SK-N-SH treated with all-trans-retinoic acid at 6 μM for 48 hours (cell line): ENCODE data around the gene MRPL58.
"Not testable (repeated sequence)": the region's sequence is repeated elsewhere in the genome, so short reads cannot be mapped to it uniquely, and the experiment has no call there.

Source experiments
- ATAC-seq: fragments of 200-7000 bp; cut with Tn5 transposase; 3 replicates; pipeline ENCODE4 v1.9.1; 2020; ENCODE audit warnings: mild to moderate bottlenecking, moderate library complexity
- ARNTL ChIP-seq: fragments of 450-650 bp; formaldehyde crosslinking; IDR thresholded peaks from 2 replicates; pipeline ENCODE4 v1.5.0; 2020; ENCODE audit warnings: low read depth, mild to moderate bottlenecking, moderate library complexity, borderline replicate concordance
- BACH2 ChIP-seq: fragments of 250-450 bp; sonication (Bioruptor Pico); IDR thresholded peaks from 2 replicates; pipeline ENCODE4 v1.9.0; 2021; ENCODE audit warnings: mild to moderate bottlenecking, borderline replicate concordance
- CREB5 ChIP-seq: fragments of 250-450 bp; sonication (Bioruptor Pico); IDR thresholded peaks from 2 replicates; pipeline ENCODE4 v1.5.1; 2020; ENCODE audit warnings: low read depth, mild to moderate bottlenecking, moderate library complexity
- CSDC2 ChIP-seq: fragments of 250-450 bp; sonication (Bioruptor Pico); IDR thresholded peaks from 2 replicates; pipeline ENCODE4 v1.5.0; 2020; ENCODE audit warnings: mild to moderate bottlenecking, moderate library complexity
- ESRRG ChIP-seq: fragments of 250-450 bp; sonication (Bioruptor Pico); IDR thresholded peaks from 2 replicates; pipeline ENCODE4 v1.6.1; 2021; ENCODE audit warnings: mild to moderate bottlenecking
- GLIS3 ChIP-seq: fragments of 250-450 bp; sonication (Bioruptor Pico); IDR thresholded peaks from 2 replicates; pipeline ENCODE4 v1.5.0; 2020; ENCODE audit warnings: mild to moderate bottlenecking, moderate library complexity
- ISL1 ChIP-seq: fragments of 250-450 bp; sonication (Bioruptor Pico); IDR thresholded peaks from 2 replicates; pipeline ENCODE4 v2.1.2; 2022; ENCODE audit warnings: mild to moderate bottlenecking, moderate library complexity
- OSR1 ChIP-seq: fragments of 250-450 bp; sonication (Bioruptor Pico); IDR thresholded peaks from 2 replicates; pipeline ENCODE4 v1.8.0; 2022; ENCODE audit warnings: moderate library complexity, mild to moderate bottlenecking, inconsistent platforms
- PATZ1 ChIP-seq: fragments of 250-450 bp; sonication (Bioruptor Pico); IDR thresholded peaks from 2 replicates; pipeline ENCODE4 v1.8.0; 2020; ENCODE audit warnings: mild to moderate bottlenecking, moderate library complexity, borderline replicate concordance
- POU6F1 ChIP-seq: fragments of 250-450 bp; sonication (Bioruptor Pico); IDR thresholded peaks from 2 replicates; pipeline ENCODE4 v1.8.0; 2021; ENCODE audit warnings: low read depth, mild to moderate bottlenecking, moderate library complexity, borderline replicate concordance
- PPARA ChIP-seq: fragments of 250-450 bp; sonication (Bioruptor Pico); IDR thresholded peaks from 2 replicates; pipeline ENCODE4 v1.5.0; 2020; ENCODE audit warnings: mild to moderate bottlenecking, borderline replicate concordance
- RARB ChIP-seq: fragments of 250-450 bp; sonication (Bioruptor Pico); IDR thresholded peaks from 2 replicates; pipeline ENCODE4 v1.8.0; 2021; ENCODE audit warnings: mild to moderate bottlenecking, moderate library complexity
- SNAI2 ChIP-seq: fragments of 250-450 bp; sonication (Bioruptor Pico); IDR thresholded peaks from 2 replicates; pipeline ENCODE4 v1.5.0; 2020; ENCODE audit warnings: mild to moderate bottlenecking, moderate library complexity
- TCF4 ChIP-seq: fragments of 250-450 bp; sonication (Bioruptor Pico); IDR thresholded peaks from 2 replicates; pipeline ENCODE4 v1.8.0; 2021; ENCODE audit warnings: mild to moderate bottlenecking, moderate library complexity, borderline replicate concordance
- ZC3H10 ChIP-seq: fragments of 250-450 bp; sonication (Bioruptor Pico); IDR thresholded peaks from 2 replicates; pipeline ENCODE4 v1.5.1; 2021; ENCODE audit warnings: mild to moderate bottlenecking, moderate library complexity
- ZFP3 ChIP-seq: fragments of 250-450 bp; sonication (Bioruptor Pico); IDR thresholded peaks from 2 replicates; pipeline ENCODE4 v1.5.0; 2020; ENCODE audit warnings: mild to moderate bottlenecking, moderate library complexity
- ZFP30 ChIP-seq: fragments of 450-650 bp; formaldehyde crosslinking; IDR thresholded peaks from 2 replicates; pipeline ENCODE4 v1.5.0; 2022; ENCODE audit warnings: mild to moderate bottlenecking, moderate library complexity
- ZNF565 ChIP-seq: fragments of 450-650 bp; formaldehyde crosslinking; conservative IDR thresholded peaks from 2 replicates; pipeline ENCODE4 v1.5.0; 2020; ENCODE audit warnings: low read depth, mild to moderate bottlenecking, moderate library complexity
- ZNF70 ChIP-seq: fragments of 450-650 bp; formaldehyde crosslinking; IDR thresholded peaks from 2 replicates; pipeline ENCODE4 v1.5.0; 2020; ENCODE audit warnings: mild to moderate bottlenecking, moderate library complexity
- ZNF8 ChIP-seq: fragments of 450-650 bp; formaldehyde crosslinking; IDR thresholded peaks from 2 replicates; pipeline ENCODE4 v1.5.0; 2020; ENCODE audit warnings: mild to moderate bottlenecking, moderate library complexity
- TF ChIP-seq, protein P1 (sequence below): fragments of 250-450 bp; sonication (Bioruptor Pico); IDR thresholded peaks from 2 replicates; pipeline ENCODE4 v1.5.1; 2021; ENCODE audit warnings: mild to moderate bottlenecking, moderate library complexity

The MRPL58 gene

GRCh38 chr17:75041656-75042280 lies 29.3 kb downstream of the MRPL58 start (continued):
- TF ChIP-seq CREB5: no peak
- TF ChIP-seq ZC3H10 (CRISPR knock-in tag): no peak
- TF ChIP-seq ZNF565 (CRISPR knock-in tag): no peak

GRCh38 chr17:75043789-75044188 lies 31.3 kb downstream of the MRPL58 start:
- not testable (repeated sequence) for ATAC-seq

- TF ChIP-seq, protein P1, sequence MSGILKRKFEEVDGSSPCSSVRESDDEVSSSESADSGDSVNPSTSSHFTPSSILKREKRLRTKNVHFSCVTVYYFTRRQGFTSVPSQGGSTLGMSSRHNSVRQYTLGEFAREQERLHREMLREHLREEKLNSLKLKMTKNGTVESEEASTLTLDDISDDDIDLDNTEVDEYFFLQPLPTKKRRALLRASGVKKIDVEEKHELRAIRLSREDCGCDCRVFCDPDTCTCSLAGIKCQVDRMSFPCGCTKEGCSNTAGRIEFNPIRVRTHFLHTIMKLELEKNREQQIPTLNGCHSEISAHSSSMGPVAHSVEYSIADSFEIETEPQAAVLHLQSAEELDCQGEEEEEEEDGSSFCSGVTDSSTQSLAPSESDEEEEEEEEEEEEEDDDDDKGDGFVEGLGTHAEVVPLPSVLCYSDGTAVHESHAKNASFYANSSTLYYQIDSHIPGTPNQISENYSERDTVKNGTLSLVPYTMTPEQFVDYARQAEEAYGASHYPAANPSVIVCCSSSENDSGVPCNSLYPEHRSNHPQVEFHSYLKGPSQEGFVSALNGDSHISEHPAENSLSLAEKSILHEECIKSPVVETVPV (CRISPR knock-in tag): no peak
- TF ChIP-seq ZC3H10 (CRISPR knock-in tag): no peak
- TF ChIP-seq ZFP3 (CRISPR knock-in tag): no peak
- TF ChIP-seq GLIS3: no peak
- no peak for TF ChIP-seq BACH2 (CRISPR knock-in tag)
- TF ChIP-seq CREB5: no peak
- no peak for TF ChIP-seq ZNF565 (CRISPR knock-in tag)
- TF ChIP-seq RARB (CRISPR knock-in tag): no peak
- TF ChIP-seq ISL1 (CRISPR knock-in tag): no peak
- TF ChIP-seq ZNF70 (CRISPR knock-in tag): no peak
- TF ChIP-seq ZNF8: no peak
- TF ChIP-seq POU6F1 (CRISPR knock-in tag): no peak
- no peak for TF ChIP-seq OSR1
- TF ChIP-seq PATZ1: no peak
- no peak for TF ChIP-seq ARNTL (CRISPR knock-in tag)
- no peak for TF ChIP-seq CSDC2
- no peak for ATAC-seq
Measured at GRCh38 chr17:75044716-75045115, 32.2 kb downstream of the MRPL58 start.

GRCh38 chr17:75045946-75046406 lies 33.5 kb downstream of the MRPL58 start:
- ATAC-seq: not testable (repeated sequence)

DNA sequence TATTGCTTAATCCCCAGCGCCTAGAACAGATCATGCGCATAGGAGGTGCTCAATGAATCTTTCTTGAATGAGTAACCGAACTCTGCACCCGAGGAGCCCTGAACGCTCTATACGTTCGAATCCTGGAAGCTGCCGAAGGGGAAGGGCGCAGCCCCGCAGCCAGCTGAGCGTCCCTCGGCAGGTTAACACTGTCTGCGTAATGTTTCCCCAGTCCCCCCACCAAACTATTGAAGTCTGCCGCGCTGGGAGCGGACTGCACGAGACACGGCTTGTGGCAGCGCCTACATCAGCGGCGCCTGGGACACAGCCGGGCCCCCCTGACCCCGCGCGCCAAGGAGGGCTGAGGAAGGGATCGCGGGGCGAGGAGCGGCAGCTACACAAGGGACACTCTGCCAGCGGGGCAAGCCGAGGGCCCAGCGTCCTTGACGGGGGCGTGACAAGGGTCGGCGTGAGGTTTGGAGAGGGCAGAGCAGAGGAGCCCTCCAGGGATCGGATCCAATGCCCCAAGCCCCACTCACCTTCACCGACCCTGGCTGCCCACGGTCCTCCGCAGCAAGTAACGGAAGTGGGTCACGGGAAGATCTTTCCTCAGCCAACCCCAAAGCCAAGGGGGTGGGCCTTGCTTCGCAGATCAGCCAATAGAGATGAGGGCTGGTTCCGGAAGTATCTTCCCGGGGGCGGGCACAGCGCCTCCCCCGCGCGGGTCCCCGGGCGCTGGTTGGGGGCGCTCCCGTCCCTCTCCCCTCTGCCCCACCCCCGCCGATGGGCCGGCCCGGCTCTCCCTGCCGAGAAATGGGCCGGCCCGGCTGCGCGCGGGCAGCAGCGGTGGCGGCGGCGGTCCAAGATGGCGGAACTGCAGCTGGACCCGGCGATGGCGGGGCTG lies 34.2 kb downstream of the MRPL58 start, which contains the start of the genes ATP5PD and KCTD2:
ATP5PD (minus strand) TSS at position 563 of the 883 bp plus-strand sequence. CDS start 4,319 bp downstream, outside the sequence.
KCTD2 (plus strand) TSS at position 819 of the 883 bp plus-strand sequence; CDS start at position 845, 26 bp downstream.
- ATAC-seq: peak; percentile 99
- TF ChIP-seq ISL1 (CRISPR knock-in tag): no peak
- TF ChIP-seq BACH2 (CRISPR knock-in tag): no peak
- no peak for TF ChIP-seq ARNTL (CRISPR knock-in tag)
- 0 out of 2 replicates have a peak, but pooled peaks have one; percentile 36 for TF ChIP-seq ZNF70 (CRISPR knock-in tag)
- TF ChIP-seq ZFP30 (CRISPR knock-in tag): no peak
- TF ChIP-seq ESRRG (CRISPR knock-in tag): no peak
- no peak for TF ChIP-seq ZC3H10 (CRISPR knock-in tag)
- no peak for TF ChIP-seq ZNF8
- no peak for TF ChIP-seq POU6F1 (CRISPR knock-in tag)
- no peak for TF ChIP-seq PPARA (CRISPR knock-in tag)
- no peak for TF ChIP-seq SNAI2
- TF ChIP-seq CSDC2: no peak
- TF ChIP-seq ZFP3 (CRISPR knock-in tag): 0 out of 2 replicates have a peak, but pooled peaks have one; percentile 39
- no peak for TF ChIP-seq TCF4 (CRISPR knock-in tag)
- TF ChIP-seq, protein P1 (CRISPR knock-in tag): no peak
- no peak for TF ChIP-seq RARB (CRISPR knock-in tag)
